Esophagus squamous epithelium (tissue), 4 donors: Measurements from ENCODE around the gene MOGAT2.

Experiments
- POLR2A ChIP-seq, 4 donors: fragments of 450-650 bp; IDR thresholded peaks; one replicate each; pipeline ENCODE4 v1.6.1; 2017; ENCODE audit warnings: antibody characterized with exemption in 4 of 4, mild to moderate bottlenecking in 4 of 4, moderate library complexity in 3 of 4
- TF ChIP-seq, protein P1 (sequence below), 6 experiments: fragments of 450-650 bp in 4 of 6; fragments of 200-600 bp in 2 of 6; sonication (generic) in 2 of 6; IDR thresholded peaks; one replicate each; pipeline ENCODE4 v1.5.1; 2016 to 2019; ENCODE audit warnings: antibody characterized with exemption in 6 of 6, mild to moderate bottlenecking in 4 of 6, moderate library complexity in 4 of 6

- no peak for TF ChIP-seq POLR2A (IDR thresholded peaks at IDR 0.05)
- TF ChIP-seq, protein P1, sequence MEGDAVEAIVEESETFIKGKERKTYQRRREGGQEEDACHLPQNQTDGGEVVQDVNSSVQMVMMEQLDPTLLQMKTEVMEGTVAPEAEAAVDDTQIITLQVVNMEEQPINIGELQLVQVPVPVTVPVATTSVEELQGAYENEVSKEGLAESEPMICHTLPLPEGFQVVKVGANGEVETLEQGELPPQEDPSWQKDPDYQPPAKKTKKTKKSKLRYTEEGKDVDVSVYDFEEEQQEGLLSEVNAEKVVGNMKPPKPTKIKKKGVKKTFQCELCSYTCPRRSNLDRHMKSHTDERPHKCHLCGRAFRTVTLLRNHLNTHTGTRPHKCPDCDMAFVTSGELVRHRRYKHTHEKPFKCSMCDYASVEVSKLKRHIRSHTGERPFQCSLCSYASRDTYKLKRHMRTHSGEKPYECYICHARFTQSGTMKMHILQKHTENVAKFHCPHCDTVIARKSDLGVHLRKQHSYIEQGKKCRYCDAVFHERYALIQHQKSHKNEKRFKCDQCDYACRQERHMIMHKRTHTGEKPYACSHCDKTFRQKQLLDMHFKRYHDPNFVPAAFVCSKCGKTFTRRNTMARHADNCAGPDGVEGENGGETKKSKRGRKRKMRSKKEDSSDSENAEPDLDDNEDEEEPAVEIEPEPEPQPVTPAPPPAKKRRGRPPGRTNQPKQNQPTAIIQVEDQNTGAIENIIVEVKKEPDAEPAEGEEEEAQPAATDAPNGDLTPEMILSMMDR (IDR thresholded peaks at IDR 0.05) = no peak
Observed at GRCh38 chr11:75673977-75674582, 43.6 kb upstream of the MOGAT2 start.
